HG03135 (cell line): ENCODE results near the gene RUVBL1.

Experiments used
- ATAC-seq: cut with Tn5 transposase; IDR thresholded peaks from one replicate; pipeline ENCODE4 v1.9.1; 2021; ENCODE audit warnings: mild to moderate bottlenecking, moderate library complexity; ENCODE audit not compliant: unreplicated experiment

Gene RUVBL1

GRCh38 chr3:128143496-128143895 is 19.9 kb upstream of the RUVBL1 start:
- no peak for ATAC-seq

- no peak for ATAC-seq
These were observed 9.8 kb upstream of the RUVBL1 start for GRCh38 chr3:128133273-128133883.

GRCh38 chr3:128131897-128132646 is 8.5 kb upstream of the RUVBL1 start:
- ATAC-seq = no peak

- no peak for ATAC-seq
These were observed 4.6 kb upstream of the RUVBL1 start for GRCh38 chr3:128128251-128128650.

GRCh38 chr3:128127236-128127635 is 3.6 kb upstream of the RUVBL1 start:
- ATAC-seq = no peak

- ATAC-seq = peak; percentile 2
These were observed 465 bp downstream of the RUVBL1 start for GRCh38 chr3:128123156-128123537.

- ATAC-seq = no peak
These were observed 1.6 kb downstream of the RUVBL1 start for GRCh38 chr3:128122013-128122412.

GRCh38 chr3:128113817-128114794 is 9.5 kb downstream of the RUVBL1 start:
- ATAC-seq = no peak

GRCh38 chr3:128112357-128112968 is 11.1 kb downstream of the RUVBL1 start:
- no peak for ATAC-seq

GRCh38 chr3:128111147-128111546 is 12.5 kb downstream of the RUVBL1 start:
- ATAC-seq = no peak

- ATAC-seq = no peak
These were observed 15.8 kb downstream of the RUVBL1 start for GRCh38 chr3:128107834-128108233.

GRCh38 chr3:128103136-128103676 is 20.4 kb downstream of the RUVBL1 start:
- no peak for ATAC-seq

- ATAC-seq = no peak
These were observed 23.0 kb downstream of the RUVBL1 start for GRCh38 chr3:128100638-128101037.

- no peak for ATAC-seq
These were observed 23.5 kb downstream of the RUVBL1 start for GRCh38 chr3:128100161-128100560.

GRCh38 chr3:128098234-128098633 is 25.4 kb downstream of the RUVBL1 start:
- ATAC-seq = no peak

GRCh38 chr3:128095222-128095703 is 28.3 kb downstream of the RUVBL1 start:
- peak; percentile 85 for ATAC-seq

- ATAC-seq = no peak
These were observed 29.1 kb downstream of the RUVBL1 start for GRCh38 chr3:128094295-128095151.

GRCh38 chr3:128091586-128091985 is 32.0 kb downstream of the RUVBL1 start:
- ATAC-seq = no peak

- no peak for ATAC-seq
These were observed 34.5 kb downstream of the RUVBL1 start for GRCh38 chr3:128089135-128089534.

- ATAC-seq = no peak
These were observed 39.0 kb downstream of the RUVBL1 start for GRCh38 chr3:128084675-128085021.
